MM.1S (cell line): ENCODE data around the gene PITPNM3.

Experiments
- CTCF ChIP-seq: fragments of 300-600 bp; sonication (generic); IDR thresholded peaks from 2 replicates; pipeline ENCODE4 v1.5.1; 2016; ENCODE audit warnings: antibody characterized with exemption, low read length, mixed read lengths
- EZH2 ChIP-seq: fragments of 300-600 bp; sonication (generic); optimal IDR thresholded peaks from 2 replicates; pipeline ENCODE3; 2017; ENCODE audit warnings: low read depth, mild to moderate bottlenecking, antibody characterized with exemption, low read length, mixed read lengths
- EZH2phosphoT487 ChIP-seq: fragments of 300-600 bp; sonication (generic); IDR thresholded peaks from 2 replicates; pipeline ENCODE4 v1.6.1; 2018; ENCODE audit warnings: antibody characterized with exemption, low read length

GRCh38 chr17:6517062-6517461, 39.3 kb downstream of the PITPNM3 start:
- no peak for TF ChIP-seq CTCF
- TF ChIP-seq EZH2phosphoT487 = no peak
- no peak for TF ChIP-seq EZH2
